ENCODE data around the gene SLC38A10. TPM values are rescaled to one million over a fixed set of nuclear protein-coding genes. Genes with fewer than 3 reads are reported as not detected.

The SLC38A10 gene
- polyA plus RNA-seq, 1 of the 3 experiments (the other 2 are of a cell fraction) = 82.2 TPM

GRCh38 chr17:81273698-81274470 is 21.2 kb downstream of the SLC38A10 start (continued):
- no peak for TF ChIP-seq TEAD4 (IDR thresholded peaks at IDR 0.05; ENCODE audit: borderline replicate concordance, insufficient read depth)
- no peak for TF ChIP-seq FOXM1 (IDR thresholded peaks at IDR 0.05; ENCODE audit: low read depth)

GRCh38 chr17:81272616-81273015 is 22.5 kb downstream of the SLC38A10 start:
- H3K36me3 ChIP-seq (replicated peaks in 1 of 2; ENCODE audit: control insufficient read depth in 1 of 2, insufficient read depth in 2 of 2, low read length in 1 of 2) = peaks cover 49 to 67% of the 10 kb centered on the region in 2 experiments
- no peak overlapping the region for H3K4me3 ChIP-seq (ENCODE audit: low read depth in 2 of 2, low read length in 1 of 2)
- TF ChIP-seq SMC3 (IDR thresholded peaks at IDR 0.05; ENCODE audit: low read depth, low read length) (no peak), NFIC (IDR thresholded peaks at IDR 0.05; ENCODE audit: borderline replicate concordance) (no peak), NRF1 (IDR thresholded peaks at IDR 0.05; ENCODE audit: low read depth, low read length) (no peak), CTCF (IDR thresholded peaks at IDR 0.05) (no peak), MAX (IDR thresholded peaks at IDR 0.05; ENCODE audit: low read depth) (no peak), EZH2phosphoT487 (IDR thresholded peaks at IDR 0.05; ENCODE audit: borderline replicate concordance, low read depth) (no peak), TEAD4 (IDR thresholded peaks at IDR 0.05; ENCODE audit: borderline replicate concordance, insufficient read depth) (no peak), MEF2A (IDR thresholded peaks at IDR 0.05; ENCODE audit: borderline replicate concordance, low read depth) (no peak), USF1 (IDR thresholded peaks at IDR 0.05; ENCODE audit: borderline replicate concordance, low read depth) (no peak), RXRA (IDR thresholded peaks at IDR 0.05; ENCODE audit: borderline replicate concordance, low read depth) (no peak)

More at GRCh38 chr17:81272616-81273015, 22.5 kb downstream of the SLC38A10 start:
- ChIA-PET CTCF (interaction anchor here (1.6 kb wide), 1 partner anchor 14 kb away, joined by 7 read pairs; no protein-coding TSS in a partner anchor), POLR2A (no interaction called here)
- Histone ChIP-seq H3K79me2 (ENCODE audit: insufficient read depth) (no peaks in the 10 kb centered on the region), H3K4me2 (no peak overlapping the region), H3K9me3 (no peaks in the 10 kb centered on the region), H3K9me2 (no peaks in the 10 kb centered on the region), H3K9ac (no peak overlapping the region), H3K27me3 (ENCODE audit: insufficient read depth) (no peaks in the 10 kb centered on the region), H3K27ac (ENCODE audit: low read depth in 2 of 2, low read length in 1 of 2) (no peak overlapping the region), H3F3A (replicated peaks; ENCODE audit: insufficient read depth) (peaks cover 9% of the 10 kb centered on the region), H4K20me1 (ENCODE audit: insufficient read depth) (no peaks in the 10 kb centered on the region), H2AFZ (ENCODE audit: low read depth) (no peak overlapping the region), H3K4me1 (ENCODE audit: control insufficient read depth in 1 of 2, insufficient read depth in 2 of 2, low read depth in 1 of 2, low read length in 1 of 2) (peaks cover 0 to 9% of the 10 kb centered on the region in 2 experiments; a peak in 1 of 4 replicates)
- WGBS (ENCODE audit: low lambda C conversion rate) = 96% methylated on average over 12 of the region's 12 CpGs
- no peak for DNase-seq

All from SK-N-SH (cell line).